Measurements from ENCODE around the gene ATG16L1. TPM values are rescaled to one million over a fixed set of nuclear protein-coding genes. Genes with fewer than 3 reads are reported as not detected.

The ATG16L1 gene
- total RNA-seq, 1 donor from 2014 or later, result 23.5 TPM

- no peak for TF ChIP-seq CTCF (IDR thresholded peaks at IDR 0.05; ENCODE audit: unreplicated experiment)
- H3K36me3 Mint-ChIP-seq, result no peaks in the 10 kb centered on the region
- no peaks in the 10 kb centered on the region for H3K27me3 Mint-ChIP-seq (ENCODE audit: low read depth)
- H3K4me1 Mint-ChIP-seq, result peaks cover 13% of the 10 kb centered on the region
- H3K9me3 Mint-ChIP-seq, result peaks cover 11% of the 10 kb centered on the region
- peak overlapping the region; percentile 34 for H3K4me3 Mint-ChIP-seq
- H3K27ac Mint-ChIP-seq, result peak overlapping the region; percentile 84
- no peak for DNase-seq (ENCODE audit: low spot score in 2 of 2, unreplicated experiment in 2 of 2)
Observed at GRCh38 chr2:233250568-233250967, 905 bp upstream of the ATG16L1 start.

GRCh38 chr2:233250985-233251305 lies 528 bp upstream of the ATG16L1 start:
- Mint-ChIP-seq H3K4me3 (peak overlapping the region; percentile 95), H3K9me3 (peaks cover 11% of the 10 kb centered on the region), H3K27ac (peak overlapping the region; percentile 84), H3K4me1 (peaks cover 13% of the 10 kb centered on the region), H3K36me3 (no peaks in the 10 kb centered on the region), H3K27me3 (ENCODE audit: low read depth) (no peaks in the 10 kb centered on the region)
- TF ChIP-seq CTCF (IDR thresholded peaks at IDR 0.05; ENCODE audit: unreplicated experiment), result no peak
- DNase-seq (ENCODE audit: low spot score in 2 of 2, unreplicated experiment in 2 of 2), result no peak

GRCh38 chr2:233252227-233252626 lies 754 bp downstream of the ATG16L1 start:
- H3K4me3 Mint-ChIP-seq, result peak overlapping the region; percentile 95
- H3K36me3 Mint-ChIP-seq, result peaks cover 3% of the 10 kb centered on the region
- peak overlapping the region; percentile 85 for H3K27ac Mint-ChIP-seq
- DNase-seq (ENCODE audit: low spot score in 2 of 2, unreplicated experiment in 2 of 2), result no peak
- H3K4me1 Mint-ChIP-seq, result peaks cover 13% of the 10 kb centered on the region
- TF ChIP-seq CTCF (IDR thresholded peaks at IDR 0.05; ENCODE audit: unreplicated experiment), result no peak
- peaks cover 11% of the 10 kb centered on the region for H3K9me3 Mint-ChIP-seq
- H3K27me3 Mint-ChIP-seq (ENCODE audit: low read depth), result no peaks in the 10 kb centered on the region

- peaks cover 9% of the 10 kb centered on the region for H3K9me3 Mint-ChIP-seq
- TF ChIP-seq CTCF (IDR thresholded peaks at IDR 0.05; ENCODE audit: unreplicated experiment), result no peak
- DNase-seq (ENCODE audit: low spot score in 2 of 2, unreplicated experiment in 2 of 2), result no peak
- no peak overlapping the region for H3K27ac Mint-ChIP-seq
- H3K4me1 Mint-ChIP-seq, result peaks cover 13% of the 10 kb centered on the region
- H3K36me3 Mint-ChIP-seq, result peaks cover 10% of the 10 kb centered on the region
- H3K27me3 Mint-ChIP-seq (ENCODE audit: low read depth), result no peaks in the 10 kb centered on the region
- no peak overlapping the region for H3K4me3 Mint-ChIP-seq
Observed at GRCh38 chr2:233255151-233255550, 3.7 kb downstream of the ATG16L1 start.

- Mint-ChIP-seq H3K27me3 (ENCODE audit: low read depth) (no peaks in the 10 kb centered on the region), H3K36me3 (peaks cover 10% of the 10 kb centered on the region), H3K4me3 (no peak overlapping the region), H3K9me3 (no peaks in the 10 kb centered on the region), H3K27ac (no peak overlapping the region), H3K4me1 (peaks cover 13% of the 10 kb centered on the region)
- TF ChIP-seq CTCF (IDR thresholded peaks at IDR 0.05; ENCODE audit: unreplicated experiment), result no peak
- no peak for DNase-seq (ENCODE audit: low spot score in 2 of 2, unreplicated experiment in 2 of 2)
Observed at GRCh38 chr2:233256048-233256447, 4.6 kb downstream of the ATG16L1 start.

GRCh38 chr2:233258211-233258610 lies 6.7 kb downstream of the ATG16L1 start:
- Mint-ChIP-seq H3K9me3 (no peaks in the 10 kb centered on the region), H3K36me3 (peaks cover 20% of the 10 kb centered on the region), H3K27ac (no peak overlapping the region), H3K4me1 (peaks cover 8% of the 10 kb centered on the region), H3K27me3 (ENCODE audit: low read depth) (no peaks in the 10 kb centered on the region), H3K4me3 (no peak overlapping the region)
- no peak for TF ChIP-seq CTCF (IDR thresholded peaks at IDR 0.05; ENCODE audit: unreplicated experiment)
- DNase-seq (ENCODE audit: low spot score in 2 of 2, unreplicated experiment in 2 of 2), result no peak

All from mesothelial cell of epicardium (in vitro differentiated cells).